ENCODE results near the gene TRMT6. TPM values are rescaled to one million over a fixed set of nuclear protein-coding genes. Genes with fewer than 3 reads are reported as not detected.
A peak's percentile ranks its signal among the peaks of the same experiment; 100 is the strongest.

TRMT6 gene
- total RNA-seq, 1 donor from 2014 or later, result 6.0 TPM

DNA sequence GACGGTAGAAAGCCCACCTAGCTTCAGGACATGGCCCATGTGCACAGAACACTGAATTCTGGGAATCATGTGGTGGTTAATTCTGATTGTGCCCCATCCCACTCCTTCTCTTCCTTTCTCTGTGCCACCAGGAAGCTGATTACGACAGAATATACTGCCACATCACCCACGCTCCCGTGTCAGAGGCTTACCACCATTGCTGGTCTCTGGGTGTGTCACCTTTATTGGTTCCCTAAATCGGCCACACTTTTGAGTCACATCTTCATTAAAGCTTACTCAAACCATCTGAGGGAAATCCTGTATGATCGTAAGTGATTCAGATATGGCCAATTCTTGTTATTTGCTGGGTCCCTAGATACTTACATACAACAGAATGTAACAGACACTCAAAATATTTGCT lies 3.1 kb downstream of the TRMT6 start:
- no peak for DNase-seq (ENCODE audit: low read depth in 2 of 2)

GRCh38 chr20:5945963-5946362 lies 4.4 kb downstream of the TRMT6 start:
- peak in 1 of 2 donors; percentile 11 for DNase-seq (ENCODE audit: low read depth in 2 of 2)

- DNase-seq (ENCODE audit: low read depth in 2 of 2), result no peak
Measured at GRCh38 chr20:5938456-5939029, 11.8 kb downstream of the TRMT6 start.

DNA sequence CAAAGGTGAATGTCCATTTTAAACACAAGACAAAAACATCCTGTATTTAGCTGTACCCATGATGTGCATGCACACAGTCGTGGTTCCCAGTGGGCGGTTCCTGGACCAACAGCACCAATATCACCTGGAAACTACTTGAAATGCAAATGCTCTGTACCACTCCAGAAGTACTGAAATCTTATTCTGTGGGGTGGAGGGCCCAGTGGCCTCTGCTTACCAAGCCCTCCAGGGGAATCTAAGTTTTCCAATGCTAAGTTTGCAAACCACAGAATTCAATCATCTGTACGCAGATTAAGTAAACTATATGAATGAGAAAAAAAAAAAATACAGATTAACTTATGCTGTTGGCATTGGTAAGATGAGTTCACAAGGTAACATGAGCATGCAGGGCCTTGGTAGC lies 14.1 kb downstream of the TRMT6 start:
- DNase-seq (ENCODE audit: low read depth in 2 of 2), result no peak

GRCh38 chr20:5935384-5935783 lies 14.9 kb downstream of the TRMT6 start:
- DNase-seq (ENCODE audit: low read depth in 2 of 2), result no peak

- peak; percentile 21 to 56 for DNase-seq (ENCODE audit: low read depth in 2 of 2)
Measured at GRCh38 chr20:5933802-5934436, 16.4 kb downstream of the TRMT6 start.

DNA sequence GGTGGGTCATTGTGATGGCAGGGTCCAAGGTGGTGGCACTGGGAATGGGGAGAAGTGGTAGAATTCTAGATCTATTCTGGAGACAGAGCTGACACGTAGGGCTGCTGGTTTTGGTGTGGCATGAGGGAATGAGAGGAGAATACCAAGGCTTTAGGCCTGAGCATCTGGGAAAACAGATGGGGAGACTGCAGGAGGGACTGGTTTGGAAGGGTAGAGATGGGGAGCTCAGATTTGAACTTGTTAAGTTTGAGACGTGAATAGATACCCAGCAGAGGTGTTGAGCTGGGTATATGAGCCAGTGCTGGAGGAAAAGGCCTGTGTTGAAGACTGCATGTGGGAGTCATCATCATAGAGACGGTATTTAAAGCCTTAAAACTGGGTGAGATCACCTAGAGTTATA lies 17.5 kb downstream of the TRMT6 start:
- no peak for DNase-seq (ENCODE audit: low read depth in 2 of 2)

GRCh38 chr20:5931411-5931810 lies 18.9 kb downstream of the TRMT6 start:
- no peak for DNase-seq (ENCODE audit: low read depth in 2 of 2)

DNA sequence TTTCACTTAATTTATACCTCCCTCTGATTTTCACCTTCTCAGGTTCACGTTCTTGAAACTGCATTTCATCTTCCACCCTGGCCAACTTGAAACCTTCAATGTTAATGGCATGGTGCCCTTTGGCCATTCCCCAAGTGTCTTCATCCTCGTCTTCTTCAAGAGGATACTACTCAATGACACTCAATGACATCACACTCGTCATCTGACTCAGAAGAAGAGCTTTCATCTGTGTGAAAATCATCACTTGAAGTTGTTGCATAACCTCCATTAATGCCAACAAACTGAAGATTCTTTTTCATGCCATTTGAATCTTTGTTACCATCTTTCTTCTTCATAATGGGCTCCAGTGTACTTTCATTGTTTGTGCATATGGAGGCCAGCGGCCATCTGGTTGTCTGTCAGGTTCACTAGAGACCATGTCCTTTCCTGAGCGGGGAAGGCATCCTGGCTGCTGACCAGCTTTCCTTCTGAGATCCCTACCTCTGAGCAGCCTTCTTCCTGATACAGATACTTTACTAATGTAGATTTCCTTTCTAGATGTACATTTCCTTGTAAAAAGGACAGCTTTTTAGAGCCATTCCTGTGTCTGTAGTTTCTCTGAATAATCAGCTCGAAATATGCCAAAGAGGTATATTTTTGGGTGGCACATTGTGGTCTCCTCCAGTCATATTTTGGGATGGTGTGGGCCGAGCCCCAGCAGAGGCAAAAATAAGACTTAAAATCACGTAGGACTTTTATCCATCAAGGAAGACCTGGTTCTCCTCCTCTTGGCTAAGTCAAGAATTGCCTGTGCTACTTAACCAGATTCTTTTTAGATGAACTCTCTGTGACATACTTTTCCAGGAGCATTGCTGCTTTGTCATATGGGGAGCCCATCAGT lies 21.3 kb downstream of the TRMT6 start:
- no peak for DNase-seq (ENCODE audit: low read depth in 2 of 2)

DNA sequence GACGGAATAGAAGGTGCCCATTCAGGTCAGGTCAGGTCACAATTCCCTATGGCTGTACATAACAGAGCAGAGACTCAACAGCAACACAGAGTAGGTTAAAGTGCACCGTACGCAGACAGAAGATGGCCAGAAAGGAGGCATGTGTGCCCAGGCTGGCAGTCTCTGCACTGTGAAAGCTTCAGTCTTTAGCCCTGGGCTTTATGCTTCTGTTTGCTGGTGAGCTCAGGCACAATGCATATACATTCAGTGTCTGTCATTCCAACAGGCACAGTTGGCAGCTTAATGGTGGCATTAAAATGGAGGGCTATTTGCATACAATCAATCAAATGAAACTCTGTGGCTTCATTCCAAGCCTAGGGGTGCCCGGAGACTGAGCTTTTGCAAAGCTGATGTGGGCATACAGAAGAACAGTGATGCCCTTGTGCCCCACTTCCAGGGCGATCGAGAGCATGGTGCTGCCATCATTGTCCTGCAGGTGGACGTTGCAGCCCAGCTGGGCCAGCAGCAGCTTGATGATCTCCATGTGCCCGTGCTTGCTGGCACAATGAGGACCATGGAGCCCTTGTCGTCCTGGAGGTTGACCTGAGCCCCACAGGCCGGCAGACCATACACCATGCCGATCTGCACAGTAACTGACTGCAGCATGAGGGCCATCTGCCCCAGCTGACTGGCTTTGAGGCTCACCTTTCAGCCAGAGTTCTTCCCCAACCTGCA lies 22.4 kb downstream of the TRMT6 start:
- DNase-seq (ENCODE audit: low read depth in 2 of 2), result no peak

GRCh38 chr20:5925551-5925950 lies 24.8 kb downstream of the TRMT6 start:
- DNase-seq (ENCODE audit: low read depth in 2 of 2), result no peak

DNA sequence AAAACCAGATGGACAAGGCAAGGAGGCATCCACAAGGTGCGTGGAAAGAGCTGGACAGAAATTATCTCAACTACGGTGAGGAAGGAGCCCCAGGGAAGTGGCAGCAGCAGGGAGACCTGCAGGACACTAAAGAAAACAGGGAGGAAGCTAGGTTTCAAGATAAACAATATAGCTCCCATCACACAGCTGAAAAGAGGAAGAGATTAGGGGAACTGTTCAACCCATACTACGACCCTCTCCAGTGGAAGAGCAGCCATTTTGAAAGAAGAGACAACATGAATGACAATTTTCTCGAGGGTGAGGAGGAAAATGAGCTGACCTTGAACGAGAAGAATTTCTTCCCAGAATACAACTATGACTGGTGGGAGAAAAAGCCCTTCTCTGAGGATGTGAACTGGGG lies 26.8 kb downstream of the TRMT6 start:
- DNase-seq (ENCODE audit: low read depth in 2 of 2), result no peak

DNA sequence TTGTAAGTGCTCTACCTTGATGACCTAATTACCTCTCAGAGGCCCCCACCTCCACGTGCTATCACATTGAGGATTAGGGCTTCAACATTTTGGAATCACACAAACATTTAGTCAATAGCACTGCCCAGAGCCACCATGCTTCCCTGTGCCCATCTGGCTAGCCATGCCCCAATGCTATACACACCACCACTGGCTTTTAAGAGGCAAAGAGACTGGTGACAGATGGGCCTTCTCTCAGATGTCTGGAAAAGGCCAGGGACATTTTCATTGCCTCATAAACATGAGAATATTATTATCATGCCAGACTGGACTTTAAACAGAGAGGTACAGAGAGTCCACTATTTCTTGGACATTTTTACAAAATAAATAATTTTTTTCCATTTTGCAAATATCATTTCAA lies 29.8 kb downstream of the TRMT6 start:
- DNase-seq (ENCODE audit: low read depth in 2 of 2), result no peak

GRCh38 chr20:5919626-5920544 lies 30.4 kb downstream of the TRMT6 start:
- DNase-seq (ENCODE audit: low read depth in 2 of 2), result no peak

GRCh38 chr20:5918856-5919625 lies 31.3 kb downstream of the TRMT6 start:
- peak; percentile 38 to 70 for DNase-seq (ENCODE audit: low read depth in 2 of 2)

GRCh38 chr20:5914859-5915258 lies 35.5 kb downstream of the TRMT6 start:
- no peak for DNase-seq (ENCODE audit: low read depth in 2 of 2)

GRCh38 chr20:5913166-5913565 lies 37.2 kb downstream of the TRMT6 start:
- no peak for DNase-seq (ENCODE audit: low read depth in 2 of 2)

- DNase-seq (ENCODE audit: low read depth in 2 of 2), result no peak
Measured at GRCh38 chr20:5910186-5910585, 40.1 kb downstream of the TRMT6 start.

- peak in 1 of 2 donors; percentile 16 for DNase-seq (ENCODE audit: low read depth in 2 of 2)
Measured at GRCh38 chr20:5908981-5909380, 41.4 kb downstream of the TRMT6 start.

DNA sequence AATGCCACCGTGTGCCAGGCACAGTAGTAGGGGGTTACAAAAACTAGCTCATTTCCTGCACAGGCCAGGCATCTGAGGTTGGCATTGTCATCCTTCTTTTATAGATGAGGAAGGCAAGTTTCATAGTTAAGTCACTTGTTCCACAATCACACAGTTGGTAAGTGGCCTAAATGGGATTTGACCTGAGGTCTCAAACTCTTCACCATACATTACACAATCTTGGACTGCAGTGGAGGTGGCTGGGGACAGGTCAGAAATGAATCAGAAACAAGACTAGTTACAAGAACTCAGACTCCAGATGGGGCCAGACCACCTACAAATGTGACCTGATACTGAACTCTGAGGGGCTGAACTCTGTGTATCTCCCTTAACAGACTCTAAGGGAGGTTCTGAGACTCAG lies 49.4 kb downstream of the TRMT6 start:
- no peak for DNase-seq (ENCODE audit: low read depth in 2 of 2)

Measured in lung microvascular endothelial cell (primary cell).